MCF 10A (cell line): ENCODE results near the gene LGALS8. TPM values are rescaled to one million over a fixed set of nuclear protein-coding genes. Genes with fewer than 3 reads are reported as not detected.

Experiments used
- BruUV-seq: library from RNA; stranded (reverse); fragments of 400-500 nt; replicated peaks from 2 replicates; lab custom pipeline; 2021; lab: Mats Ljungman, UMichigan
- CTCF ChIA-PET: fragments of 300-600 bp; sonication (Branson Sonifier 250); formaldehyde crosslinking; extraction: SDS; loops from one replicate; lab custom pipeline; 2021; ENCODE audit warnings: antibody characterized with exemption, inconsistent platforms; lab: Yijun Ruan, JAX
- POLR2A ChIA-PET: fragments of 300-600, 350-650 bp; sonication (Branson Sonifier 250); formaldehyde crosslinking; extraction: SDS; loops from one replicate; lab custom pipeline; 2020; ENCODE audit warnings: antibody characterized with exemption, inconsistent platforms; lab: Yijun Ruan, JAX
- DNase-seq: peaks from one replicate; pipeline ENCODE4 v3.0.0-alpha.2; 2018; ENCODE audit not compliant: unreplicated experiment
- H3K27ac Mint-ChIP-seq: one replicate; pipeline ENCODE4 v1.8.0; 2022; ENCODE audit warnings: mild to moderate bottlenecking, low read depth, mixed read lengths; ENCODE audit not compliant: unreplicated experiment
- H3K27me3 Mint-ChIP-seq: one replicate; pipeline ENCODE4 v1.8.0; 2022; ENCODE audit warnings: mixed read lengths; ENCODE audit not compliant: insufficient read depth, unreplicated experiment
- H3K36me3 Mint-ChIP-seq: one replicate; pipeline ENCODE4 v1.8.0; 2022; ENCODE audit warnings: mild to moderate bottlenecking, moderate library complexity, mixed read lengths; ENCODE audit not compliant: insufficient read depth, unreplicated experiment
- H3K4me1 Mint-ChIP-seq: one replicate; pipeline ENCODE4 v1.8.0; 2022; ENCODE audit warnings: mixed read lengths; ENCODE audit not compliant: insufficient read depth, unreplicated experiment
- H3K4me3 Mint-ChIP-seq: one replicate; pipeline ENCODE4 v1.8.0; 2022; ENCODE audit warnings: mild to moderate bottlenecking, moderate library complexity, mixed read lengths; ENCODE audit not compliant: unreplicated experiment
- H3K9me3 Mint-ChIP-seq: one replicate; pipeline ENCODE4 v1.8.0; 2022; ENCODE audit warnings: mixed read lengths; ENCODE audit not compliant: unreplicated experiment
- CTCF ChIP-seq: fragments of 200-600 bp; IDR thresholded peaks from one replicate; pipeline ENCODE4 v1.8.0; 2022; ENCODE audit warnings: antibody characterized with exemption, mild to moderate bottlenecking; ENCODE audit not compliant: unreplicated experiment
- intact Hi-C: fragments of 100-400 bp; cut with micrococcal nuclease; formaldehyde crosslinking; loops from 2 replicates; pipeline ENCODE4 v1.14.1; 2022
- total RNA-seq: library from RNA; stranded (reverse); gene quantifications from 2 replicates; pipeline ENCODE4 v1.2.3, GENCODE V29; 2022

The LGALS8 gene
- total RNA-seq, 1 experiment from 2014 or later = 73.2 TPM

GRCh38 chr1:236526079-236526478, 2.3 kb downstream of the LGALS8 start:
- BruUV-seq = no TSS peak
- Mint-ChIP-seq H3K4me3 (no peak overlapping the region), H3K27me3 (no peaks in the 10 kb centered on the region), H3K4me1 (peaks cover 6% of the 10 kb centered on the region), H3K27ac (peak overlapping the region; percentile 7), H3K9me3 (no peaks in the 10 kb centered on the region), H3K36me3 (peaks cover 55% of the 10 kb centered on the region)
- no peak for TF ChIP-seq CTCF
- CTCF ChIA-PET = interaction anchor here (0.5 to 3.1 kb wide), 8 partner anchors 10 to 426 kb away, joined by 3 to 12 read pairs (median 7); no protein-coding TSS in a partner anchor
- no peak for DNase-seq
- POLR2A ChIA-PET = interaction anchor here (1.1 to 5.1 kb wide), 5 partner anchors 9 to 420 kb away, joined by 3 to 99 read pairs (median 4); partner anchors contain the start of genes EDARADD and HEATR1
- intact Hi-C loops = no loop called here

- H3K27ac Mint-ChIP-seq = no peak overlapping the region
- H3K27me3 Mint-ChIP-seq = no peaks in the 10 kb centered on the region
- peaks cover 24% of the 10 kb centered on the region for H3K4me1 Mint-ChIP-seq
- H3K9me3 Mint-ChIP-seq = no peaks in the 10 kb centered on the region
- DNase-seq = no peak
- H3K36me3 Mint-ChIP-seq = peaks cover 63% of the 10 kb centered on the region
- ChIA-PET POLR2A (interaction anchor here (1.3 kb wide), 1 partner anchor 9 kb away, joined by 3 read pairs; no protein-coding TSS in a partner anchor), CTCF (interaction anchor here (0.6 to 1.1 kb wide), 3 partner anchors 29 to 520 kb away, joined by 3 to 5 read pairs (median 4); no protein-coding TSS in a partner anchor)
- TF ChIP-seq CTCF = no peak
- no peak overlapping the region for H3K4me3 Mint-ChIP-seq
- intact Hi-C loops = loop anchor here (5.0 kb wide), 1 partner anchor 38 kb away; no protein-coding TSS in a partner anchor
- BruUV-seq = no TSS peak
Observed at GRCh38 chr1:236530286-236530685, 6.5 kb downstream of the LGALS8 start.

- intact Hi-C loops = loop anchor here (1.0 to 5.0 kb wide), 2 partner anchors 39 to 422 kb away; no protein-coding TSS in a partner anchor
- H3K9me3 Mint-ChIP-seq = no peaks in the 10 kb centered on the region
- DNase-seq = no peak
- BruUV-seq = no TSS peak
- H3K36me3 Mint-ChIP-seq = peaks cover 66% of the 10 kb centered on the region
- H3K27ac Mint-ChIP-seq = no peak overlapping the region
- CTCF ChIA-PET = interaction anchor here (0.6 to 2.5 kb wide), 12 partner anchors 9 to 521 kb away, joined by 3 to 15 read pairs (median 4); no protein-coding TSS in a partner anchor
- no peaks in the 10 kb centered on the region for H3K27me3 Mint-ChIP-seq
- POLR2A ChIA-PET = interaction anchor here (0.9 to 1.4 kb wide), 4 partner anchors 8 to 246 kb away, joined by 3 to 6 read pairs (median 3); no protein-coding TSS in a partner anchor
- H3K4me1 Mint-ChIP-seq = peaks cover 28% of the 10 kb centered on the region
- TF ChIP-seq CTCF = no peak
- H3K4me3 Mint-ChIP-seq = no peak overlapping the region
Observed at GRCh38 chr1:236530959-236531358, 7.2 kb downstream of the LGALS8 start.

- ChIA-PET CTCF (interaction anchor here (0.6 to 2.5 kb wide), 3 partner anchors 8 to 425 kb away, joined by 3 to 13 read pairs (median 4); no protein-coding TSS in a partner anchor), POLR2A (interaction anchor here (1.4 to 9.7 kb wide), 2 partner anchors 8 to 9 kb away, joined by 5 to 99 read pairs; partner anchors contain the start of gene LGALS8)
- Mint-ChIP-seq H3K9me3 (no peaks in the 10 kb centered on the region), H3K36me3 (peaks cover 63% of the 10 kb centered on the region), H3K27me3 (no peaks in the 10 kb centered on the region), H3K4me1 (peaks cover 34% of the 10 kb centered on the region), H3K27ac (peak overlapping the region; percentile 8), H3K4me3 (no peak overlapping the region)
- no TSS peak for BruUV-seq
- DNase-seq = no peak
- TF ChIP-seq CTCF = no peak
- intact Hi-C loops = loop anchor here (5.0 kb wide), 1 partner anchor 41 kb away; no protein-coding TSS in a partner anchor
Observed at GRCh38 chr1:236532850-236533249, 9.1 kb downstream of the LGALS8 start.
